SK-N-MC (cell line): ENCODE results near the gene NECAB2.

Experiments used
- EZH2 ChIP-seq: fragments of 200-600 bp; sonication (generic); IDR thresholded peaks from one replicate; pipeline ENCODE4 v1.6.1; 2017; ENCODE audit warnings: antibody characterized with exemption
- POLR2AphosphoS5 ChIP-seq: IDR thresholded peaks from 2 replicates; pipeline ENCODE4 v1.6.1; 2012; ENCODE audit warnings: mild to moderate bottlenecking, low read depth, low read length, borderline replicate concordance

DNA sequence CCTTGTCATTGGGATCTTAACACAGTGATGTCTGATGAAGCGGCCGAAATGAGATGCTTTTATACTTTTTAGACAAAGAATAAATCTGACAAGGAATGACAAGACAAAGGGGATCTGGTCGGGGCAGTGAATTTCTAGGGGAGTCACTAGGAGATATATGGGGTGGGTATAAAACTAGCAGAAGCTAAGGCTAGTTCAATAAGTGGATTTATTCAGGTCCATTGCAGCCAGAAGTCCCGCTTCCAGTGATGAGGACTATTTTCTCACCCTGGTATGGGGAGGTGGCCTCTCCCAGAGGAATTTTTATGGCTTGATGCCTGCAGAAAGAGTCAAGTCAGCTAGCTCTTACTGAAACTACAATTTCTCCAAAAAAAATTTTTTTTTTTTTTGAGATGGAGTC is 50.7 kb downstream of the NECAB2 start:
- TF ChIP-seq POLR2AphosphoS5, result no peak
- no peak for TF ChIP-seq EZH2
